ENCODE results near the gene TRMU.

The TRMU gene

GRCh38 chr22:46371623-46372226, 36.2 kb downstream of the TRMU start:
- DNase-seq, result no peak

DNA sequence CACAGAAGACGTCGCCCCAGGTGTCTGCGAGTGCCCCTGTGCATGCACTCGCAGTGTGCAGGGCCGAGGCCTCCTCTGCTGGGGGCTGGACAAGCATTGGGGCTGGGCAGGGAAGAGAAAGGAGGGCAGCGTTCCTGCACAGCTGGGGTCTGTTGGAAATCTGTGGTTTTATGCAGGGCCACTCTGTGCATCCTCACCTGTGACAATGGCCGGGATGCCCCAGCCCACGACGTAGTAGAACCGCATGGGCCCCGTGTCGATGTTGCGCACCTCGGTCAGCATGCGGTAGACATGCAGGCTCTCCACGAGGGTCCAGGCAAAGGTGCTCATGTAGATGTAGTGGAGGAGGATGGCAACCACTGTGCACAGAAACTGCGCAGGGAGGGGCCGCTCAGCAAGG, 37.2 kb downstream of the TRMU start:
- DNase-seq, result no peak

GRCh38 chr22:46373159-46373558, 37.6 kb downstream of the TRMU start:
- no peak for DNase-seq

GRCh38 chr22:46373921-46374662, 38.6 kb downstream of the TRMU start:
- DNase-seq, result peak; percentile 90

DNA sequence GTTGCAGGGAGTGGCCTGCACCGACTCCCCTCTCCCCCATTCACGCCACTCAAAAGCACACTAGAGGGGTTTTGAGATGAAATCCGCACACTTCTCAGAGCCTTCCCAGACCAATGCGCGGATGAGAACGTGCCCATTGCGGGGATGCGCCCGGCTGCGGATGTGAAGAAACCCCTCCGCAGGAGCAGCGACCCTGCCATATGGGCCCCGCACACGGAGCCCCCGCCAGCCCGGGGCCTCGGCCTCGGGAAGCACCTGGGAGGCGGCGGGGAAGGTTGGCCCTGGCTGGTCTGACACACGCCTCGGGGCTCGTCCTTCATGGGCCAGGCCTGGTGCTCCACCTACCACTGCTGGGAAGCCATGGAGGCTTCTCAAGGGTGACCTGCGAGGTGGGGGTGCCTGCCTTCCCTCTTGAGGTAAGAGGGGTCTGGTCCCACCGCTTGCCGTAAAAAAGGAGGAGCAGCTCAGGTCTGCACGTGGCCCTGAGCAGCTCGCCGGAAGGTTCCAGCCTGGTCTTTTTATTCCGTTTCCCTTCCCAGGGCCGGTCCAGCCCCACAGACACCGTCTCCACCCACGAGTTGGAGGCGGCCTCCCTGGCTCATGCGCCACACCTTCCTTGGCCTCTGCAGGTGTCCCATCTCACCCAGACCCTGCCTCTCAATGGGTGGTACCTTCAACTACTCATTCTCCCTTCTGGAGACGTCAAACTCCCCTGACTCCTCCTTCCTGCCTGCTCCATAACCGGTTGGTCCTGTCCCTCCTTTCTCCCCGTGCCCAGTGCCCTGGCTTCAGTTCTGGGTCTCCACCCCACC, 39.4 kb downstream of the TRMU start:
- DNase-seq, result no peak

- DNase-seq, result no peak
These were observed 40.6 kb downstream of the TRMU start for GRCh38 chr22:46376111-46376510.

DNA sequence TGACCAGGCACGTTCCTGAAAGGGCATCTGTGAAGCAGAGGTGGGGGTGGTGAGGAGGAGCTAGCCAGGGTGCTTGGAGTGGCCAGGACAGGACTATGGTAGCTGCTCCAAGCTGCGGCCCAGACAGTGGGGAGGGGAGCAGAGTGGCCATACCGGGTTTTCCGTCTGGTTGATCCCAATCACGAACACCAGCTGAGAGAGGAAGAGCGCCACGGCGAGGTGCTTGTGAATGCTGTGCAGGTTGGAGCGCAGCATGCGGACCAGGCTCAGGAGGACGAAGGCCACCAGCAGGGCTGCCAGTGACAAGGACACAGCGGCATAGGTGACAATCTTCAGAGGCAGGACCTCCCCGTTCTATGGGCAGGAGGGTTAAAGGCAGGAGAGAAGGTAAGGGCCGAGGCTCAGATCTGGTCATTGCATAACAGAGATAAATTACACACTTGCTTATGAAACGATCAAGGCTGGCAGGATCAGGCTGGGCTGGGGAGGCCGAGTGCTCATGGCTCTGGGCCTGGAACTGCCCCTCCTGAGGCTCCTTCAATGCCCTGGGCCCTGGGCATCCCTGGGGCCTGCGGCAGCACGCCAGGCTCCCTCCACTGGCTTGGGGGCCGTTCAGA, 41.5 kb downstream of the TRMU start:
- DNase-seq, result no peak

DNA sequence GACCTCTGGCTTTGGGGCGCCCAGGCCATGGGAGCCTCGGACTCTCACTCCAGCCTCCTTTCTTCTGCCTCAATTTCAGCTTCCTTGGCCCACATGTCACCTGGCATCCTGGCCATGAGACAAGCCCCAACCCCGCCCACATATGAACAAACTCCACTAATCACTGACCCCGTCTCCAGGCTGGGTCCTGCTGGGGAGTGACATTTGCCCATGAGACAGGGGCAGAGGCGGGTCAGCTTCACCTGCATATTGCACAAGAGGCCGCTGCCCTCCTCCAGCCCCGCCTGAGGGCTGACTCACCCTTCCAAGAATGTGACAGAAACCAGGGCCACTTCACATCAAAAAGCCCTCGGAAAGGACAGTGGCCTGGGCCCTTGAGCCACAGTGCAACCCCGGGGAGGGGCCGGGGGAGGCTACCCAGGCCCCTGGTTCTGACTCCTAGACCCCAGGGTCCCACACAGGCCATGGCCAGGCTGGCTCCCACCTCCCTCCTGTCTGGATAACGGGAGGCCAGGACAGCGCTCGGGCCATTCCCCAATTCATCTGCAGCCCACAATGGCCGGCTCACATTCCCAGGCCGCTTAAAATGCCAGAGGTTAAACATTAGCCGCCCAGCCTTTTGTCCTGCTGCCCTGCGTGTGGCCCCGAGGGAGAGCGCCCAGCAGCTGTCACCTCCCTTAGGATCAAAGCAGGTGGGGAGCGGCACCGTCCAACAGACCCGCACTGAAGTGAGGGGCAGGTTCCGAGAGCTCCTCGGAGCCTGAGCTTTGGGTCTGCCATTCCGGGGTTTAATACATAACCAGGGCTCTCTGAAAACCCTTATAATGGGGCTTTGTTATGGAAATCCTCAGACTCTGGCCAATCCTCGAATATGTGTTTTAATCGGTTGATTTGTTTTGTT, 42.3 kb downstream of the TRMU start:
- DNase-seq, result no peak

DNA sequence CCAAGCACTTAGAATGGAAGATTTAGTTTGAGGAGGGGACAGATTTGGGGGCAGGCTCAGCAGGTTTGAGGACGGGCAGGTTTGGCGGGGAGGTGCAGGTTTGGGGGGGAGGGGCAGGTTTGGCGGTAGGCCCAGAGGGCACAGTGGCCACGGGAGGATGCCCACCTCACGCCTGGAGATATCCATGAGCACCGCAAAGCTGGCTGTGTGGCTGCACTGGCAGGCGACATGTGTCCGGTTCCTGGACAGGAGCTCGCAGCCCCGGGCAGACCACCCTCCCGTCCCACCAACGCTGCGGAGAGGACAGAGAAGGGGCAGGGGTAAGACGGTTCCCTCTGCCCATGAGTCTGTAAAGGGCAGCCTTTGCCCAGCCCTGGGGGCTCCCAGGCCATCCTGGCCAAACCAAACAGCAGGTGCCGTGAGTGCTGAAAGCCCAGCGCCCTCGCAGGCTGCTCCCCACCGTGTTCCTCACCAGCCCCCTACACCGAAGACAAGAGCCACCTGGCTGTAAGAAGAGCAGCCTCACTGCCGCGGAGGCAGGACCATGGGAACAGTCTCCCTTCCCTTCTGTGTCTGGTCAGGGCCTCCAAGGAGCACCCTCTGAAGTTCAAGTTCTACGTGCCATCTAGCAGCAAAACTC, 43.0 kb downstream of the TRMU start:
- no peak for DNase-seq

DNA sequence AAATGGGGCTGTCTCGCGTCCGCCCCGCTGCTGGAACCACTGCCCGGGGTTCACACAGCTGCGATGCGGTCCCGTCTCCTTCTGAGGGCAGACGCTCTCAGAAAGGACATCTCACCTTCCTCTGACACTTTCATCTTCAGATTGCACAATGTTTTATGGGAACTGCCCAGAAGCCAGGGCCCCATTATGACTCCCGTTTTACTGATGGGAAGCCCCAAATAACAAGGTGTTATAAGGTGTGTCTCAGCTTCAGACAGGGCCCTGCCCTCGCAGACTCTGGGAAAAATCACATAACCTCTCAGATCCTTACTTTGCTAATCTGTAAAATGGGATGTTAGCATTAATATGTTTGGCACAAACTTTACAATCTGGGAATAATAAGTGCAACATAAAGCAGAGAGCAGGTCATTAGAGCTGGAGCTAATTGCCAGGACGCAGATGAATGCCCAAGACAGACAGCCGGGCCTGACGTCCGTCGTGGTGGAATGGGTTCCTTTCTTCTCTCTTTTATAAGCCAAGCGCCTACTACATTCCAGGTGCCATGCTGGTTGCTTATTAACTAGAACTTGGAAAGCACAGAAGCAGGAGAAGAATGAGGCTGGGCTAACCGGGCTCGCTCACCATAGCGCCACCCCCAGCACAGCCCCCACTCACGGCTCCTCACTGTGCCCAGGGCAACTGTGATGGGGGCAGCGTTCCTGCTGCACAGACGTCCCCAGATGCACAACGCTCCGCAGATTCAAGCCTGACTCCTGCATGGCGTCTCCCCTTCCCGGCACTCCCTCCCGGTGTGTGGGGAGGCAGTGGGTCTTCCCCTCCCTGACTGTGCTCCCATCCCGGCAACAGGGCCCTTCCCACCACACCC, 43.8 kb downstream of the TRMU start:
- no peak for DNase-seq

DNA sequence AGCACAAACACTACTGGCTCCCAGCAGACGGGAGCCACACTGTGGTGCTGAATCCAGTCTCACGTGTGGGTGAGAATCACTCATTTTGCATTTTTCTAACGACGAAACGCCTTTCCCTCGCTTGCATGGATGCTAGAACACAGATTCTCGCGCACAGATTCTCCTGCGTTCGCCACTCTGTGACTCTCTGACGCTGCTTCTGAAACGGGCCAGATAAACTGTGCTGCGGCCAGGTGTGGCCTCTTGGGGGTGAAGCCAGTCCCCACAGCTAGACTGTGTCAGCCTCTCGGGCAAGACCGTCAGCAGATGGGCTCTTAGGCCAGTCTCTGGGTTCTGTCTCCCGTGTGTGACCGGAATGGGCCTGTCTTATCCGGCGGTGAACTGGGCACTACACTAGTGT, 44.6 kb downstream of the TRMU start:
- no peak for DNase-seq

- no peak for DNase-seq
These were observed 45.1 kb downstream of the TRMU start for GRCh38 chr22:46380581-46380980.

DNA sequence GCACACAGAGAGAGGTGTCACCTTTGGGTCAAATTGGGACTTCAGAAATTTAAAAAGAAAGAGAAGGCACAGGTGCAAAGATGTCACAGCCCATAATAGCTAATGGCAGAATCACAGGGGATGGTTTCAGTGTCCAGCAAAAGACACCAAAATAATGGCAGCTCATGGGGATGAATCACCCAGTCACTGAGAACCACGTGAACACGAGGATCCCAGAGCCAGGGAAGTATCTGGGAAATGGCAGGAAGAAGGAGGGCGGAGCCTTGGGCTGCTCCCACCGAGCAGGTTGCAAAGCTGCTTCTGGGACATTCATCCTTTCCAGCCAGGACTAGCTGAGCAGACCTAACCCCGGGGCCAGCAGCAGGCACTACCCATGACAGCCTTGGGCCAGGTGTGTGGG, 45.6 kb downstream of the TRMU start:
- DNase-seq, result no peak

DNA sequence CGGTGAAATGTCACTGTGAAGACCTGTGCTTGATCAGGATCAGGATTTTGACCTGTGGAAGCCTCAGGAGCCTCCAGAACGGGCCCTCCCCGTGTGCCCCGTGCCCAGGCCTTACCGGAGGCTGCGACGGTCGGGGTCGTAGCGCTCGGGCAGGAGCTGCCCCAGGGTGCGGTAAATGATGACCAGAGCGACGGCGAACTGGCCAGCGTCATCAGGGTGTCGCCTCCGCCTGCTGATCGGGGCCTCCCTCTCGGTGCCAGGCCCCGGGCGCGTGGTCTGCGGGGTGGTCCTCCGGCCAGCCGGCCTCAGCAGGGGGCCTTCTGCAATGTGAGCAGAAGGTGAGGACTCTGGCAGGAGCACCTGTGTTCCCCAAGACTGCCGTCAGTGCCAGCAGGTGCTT, 46.2 kb downstream of the TRMU start:
- DNase-seq, result no peak

- DNase-seq, result no peak
These were observed 47.0 kb downstream of the TRMU start for GRCh38 chr22:46382524-46382923.

GRCh38 chr22:46386312-46386711, 50.8 kb downstream of the TRMU start:
- DNase-seq, result no peak

DNA sequence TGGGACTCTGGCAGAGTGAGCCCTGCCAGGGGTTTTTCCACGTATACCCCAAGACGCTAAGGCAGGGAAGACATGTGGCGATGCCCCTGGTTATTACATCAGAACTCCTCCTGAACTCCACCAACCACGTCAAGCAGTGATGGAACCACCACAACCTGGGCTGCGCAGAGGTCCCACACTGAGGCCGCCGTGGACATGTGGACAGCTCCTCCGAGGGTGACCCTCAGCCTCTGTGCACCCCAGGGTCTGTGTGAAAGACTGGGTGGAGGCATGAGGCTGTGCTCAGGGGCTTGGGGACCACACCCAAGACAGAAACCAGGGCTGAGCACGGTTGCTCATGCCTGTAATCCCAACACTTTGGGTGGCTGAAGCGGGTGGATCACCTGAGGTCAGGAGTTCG, 52.2 kb downstream of the TRMU start:
- no peak for DNase-seq

DNA sequence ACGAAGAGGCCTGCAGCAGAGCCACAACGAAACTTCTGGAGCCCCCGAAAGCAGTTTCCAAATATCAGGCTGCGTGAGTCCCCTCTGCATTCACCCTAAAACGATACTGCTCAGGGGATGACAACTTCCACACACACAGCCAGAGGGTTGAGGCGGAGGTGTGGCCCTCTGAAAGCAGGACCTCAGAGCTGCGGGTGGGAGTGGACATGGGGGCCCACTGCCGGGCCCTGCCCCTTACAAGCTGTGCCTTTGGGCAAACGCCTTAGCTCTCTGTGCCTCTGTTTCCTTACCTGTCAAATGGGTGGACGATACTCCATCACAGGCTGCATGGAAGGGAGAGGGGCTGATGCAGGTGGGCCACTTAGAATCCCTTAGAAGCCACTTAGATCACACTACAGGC, 53.1 kb downstream of the TRMU start:
- no peak for DNase-seq

GRCh38 chr22:46389081-46389480, 53.6 kb downstream of the TRMU start:
- DNase-seq, result no peak

DNA sequence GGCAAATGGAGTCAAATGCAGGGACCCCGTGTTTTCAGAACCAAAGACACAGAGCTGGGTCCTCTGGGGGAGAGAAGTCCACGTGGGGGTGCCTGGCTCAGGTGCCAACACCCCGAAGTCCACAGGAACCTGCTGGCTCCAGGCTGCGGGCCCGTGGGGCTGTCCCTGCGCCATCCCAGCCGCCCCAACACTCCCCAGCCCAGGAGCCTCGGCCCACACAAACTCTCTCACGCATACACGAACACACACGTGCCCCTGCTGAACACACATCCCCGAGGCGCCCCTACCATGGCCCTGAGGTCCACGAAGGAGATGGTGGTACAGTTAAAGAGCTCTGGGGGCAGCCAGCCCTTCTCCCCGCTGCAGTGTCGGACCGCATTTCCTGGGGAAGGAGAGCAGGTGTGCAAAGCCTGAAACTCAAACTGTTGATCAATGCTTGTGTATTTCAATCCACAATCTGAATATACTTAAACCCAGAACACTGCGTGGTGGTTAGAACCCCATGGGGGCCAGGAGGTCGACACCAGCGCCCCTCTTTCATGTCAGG, 54.7 kb downstream of the TRMU start:
- no peak for DNase-seq
